Measurements from ENCODE around the gene NT5C.

NT5C gene

DNA sequence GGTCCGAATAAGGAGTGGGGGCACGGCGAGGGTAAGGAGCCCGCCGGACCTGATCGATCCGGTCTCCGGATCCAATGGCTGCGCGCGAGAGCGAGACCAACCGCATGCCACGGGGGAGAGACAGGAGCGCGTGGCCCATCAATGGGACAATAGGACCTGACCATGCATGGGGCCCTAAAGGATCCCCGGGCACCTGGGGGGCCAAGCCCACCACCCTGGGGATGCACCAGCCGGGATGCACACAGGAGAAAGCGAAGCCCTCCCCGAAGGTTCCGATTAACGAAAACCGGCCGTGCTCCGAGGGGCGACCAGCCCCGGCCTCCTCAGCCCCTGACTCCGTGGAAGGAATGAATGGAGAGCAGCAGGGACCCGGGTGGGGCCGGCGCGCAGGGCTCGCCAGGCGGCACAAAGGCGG is 22.2 kb upstream of the NT5C start (continued):
- TF ChIP-seq, protein P1, sequence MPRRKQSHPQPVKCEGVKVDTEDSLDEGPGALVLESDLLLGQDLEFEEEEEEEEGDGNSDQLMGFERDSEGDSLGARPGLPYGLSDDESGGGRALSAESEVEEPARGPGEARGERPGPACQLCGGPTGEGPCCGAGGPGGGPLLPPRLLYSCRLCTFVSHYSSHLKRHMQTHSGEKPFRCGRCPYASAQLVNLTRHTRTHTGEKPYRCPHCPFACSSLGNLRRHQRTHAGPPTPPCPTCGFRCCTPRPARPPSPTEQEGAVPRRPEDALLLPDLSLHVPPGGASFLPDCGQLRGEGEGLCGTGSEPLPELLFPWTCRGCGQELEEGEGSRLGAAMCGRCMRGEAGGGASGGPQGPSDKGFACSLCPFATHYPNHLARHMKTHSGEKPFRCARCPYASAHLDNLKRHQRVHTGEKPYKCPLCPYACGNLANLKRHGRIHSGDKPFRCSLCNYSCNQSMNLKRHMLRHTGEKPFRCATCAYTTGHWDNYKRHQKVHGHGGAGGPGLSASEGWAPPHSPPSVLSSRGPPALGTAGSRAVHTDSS (tag by site-specific recombination; IDR thresholded peaks at IDR 0.05), result no peak
- TF ChIP-seq ZNF184 (tag by site-specific recombination; IDR thresholded peaks at IDR 0.05) (no peak), ZBTB7A (tag by site-specific recombination; IDR thresholded peaks at IDR 0.05; ENCODE audit: low read depth) (peak; percentile 85), ZNF394 (tag by site-specific recombination; IDR thresholded peaks at IDR 0.05; ENCODE audit: borderline replicate concordance) (no peak), ZBTB48 (tag by site-specific recombination; IDR thresholded peaks at IDR 0.05) (peak; percentile 52), ZNF223 (tag by site-specific recombination; IDR thresholded peaks at IDR 0.05) (no peak), GLIS1 (tag by site-specific recombination; IDR thresholded peaks at IDR 0.05) (peak; percentile 44; the same call in 1 of the 2 replicates), SP7 (tag by site-specific recombination; IDR thresholded peaks at IDR 0.05) (no peak), ZNF585B (tag by site-specific recombination; IDR thresholded peaks at IDR 0.05) (no peak), ZEB2 (tag by site-specific recombination; IDR thresholded peaks at IDR 0.05) (peak; percentile 36; the same call in 1 of the 2 replicates)
- TF ChIP-seq, protein P2, sequence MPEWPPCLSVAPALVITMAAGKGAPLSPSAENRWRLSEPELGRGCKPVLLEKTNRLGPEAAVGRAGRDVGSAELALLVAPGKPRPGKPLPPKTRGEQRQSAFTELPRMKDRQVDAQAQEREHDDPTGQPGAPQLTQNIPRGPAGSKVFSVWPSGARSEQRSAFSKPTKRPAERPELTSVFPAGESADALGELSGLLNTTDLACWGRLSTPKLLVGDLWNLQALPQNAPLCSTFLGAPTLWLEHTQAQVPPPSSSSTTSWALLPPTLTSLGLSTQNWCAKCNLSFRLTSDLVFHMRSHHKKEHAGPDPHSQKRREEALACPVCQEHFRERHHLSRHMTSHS (tag by site-specific recombination; IDR thresholded peaks at IDR 0.05), result no peak

DNA sequence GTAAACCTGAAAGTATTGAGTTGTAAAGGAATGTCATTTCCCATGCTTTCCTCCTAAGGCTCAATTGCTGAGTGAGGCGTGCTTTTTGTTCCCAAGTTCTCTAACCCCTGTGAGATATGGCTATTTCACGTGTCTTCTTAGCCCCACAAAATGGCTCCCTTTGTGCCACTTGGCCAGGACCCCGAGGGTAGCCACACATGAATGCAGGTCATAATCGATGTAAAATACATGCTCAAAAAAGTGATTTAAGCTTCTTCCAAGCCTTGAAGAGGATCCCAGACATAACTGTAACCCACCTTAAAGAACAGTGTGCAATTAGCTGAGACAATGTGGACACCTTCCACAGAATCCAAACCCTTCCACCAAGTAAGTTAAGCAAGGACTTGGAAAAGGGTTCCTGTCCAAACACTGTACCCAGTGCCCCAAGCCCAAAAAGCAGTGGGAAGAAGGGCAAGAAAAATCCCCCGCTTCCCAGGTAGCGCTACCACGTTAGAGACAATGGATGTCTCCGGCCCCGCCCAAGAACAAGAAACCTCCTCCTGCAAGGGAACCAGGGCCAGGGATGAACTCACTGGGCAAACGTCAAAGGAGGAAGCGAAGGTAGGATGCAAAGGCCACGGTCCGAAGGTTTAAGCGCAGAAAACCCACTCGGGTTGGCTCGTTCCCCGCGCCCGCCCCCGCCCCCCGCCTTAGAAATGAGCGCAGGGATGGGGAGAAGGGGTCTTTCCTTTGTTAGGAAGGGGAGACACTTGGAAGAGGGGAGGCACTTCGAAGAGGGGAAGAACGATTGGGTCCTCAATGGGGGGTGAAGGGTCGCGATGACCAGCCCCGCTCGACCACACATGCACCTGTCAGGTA is 21.6 kb upstream of the NT5C start:
- no peaks in the 10 kb centered on the region for H3K9me3 ChIP-seq (ENCODE audit: control insufficient read depth, insufficient read depth, low read depth, low read length)
- peaks cover 9% of the 10 kb centered on the region; the same call in 1 of the 2 replicates for H3K4me1 ChIP-seq (ENCODE audit: control insufficient read depth, insufficient read depth, low read length)
- peaks cover 13 to 18% of the 10 kb centered on the region in 2 experiments; a peak in 2 of 3 replicates for H3K36me3 ChIP-seq (ENCODE audit: control insufficient read depth in 2 of 2, insufficient read depth in 1 of 2, low read length in 2 of 2)
- peak overlapping the region; percentile 92 for H3K27ac ChIP-seq (ENCODE audit: extremely low read depth, low read depth, low read length)
- POLR2A ChIA-PET, result interaction anchor here (0.6 to 0.9 kb wide), 3 partner anchors 38 to 161 kb away, joined by 3 to 7 read pairs (median 7); no protein-coding TSS in a partner anchor
- peak overlapping the region; percentile 90 for H3K4me3 ChIP-seq (ENCODE audit: low read depth, low read length)
- CTCF ChIA-PET, result interaction anchor here (0.7 to 1.1 kb wide), 2 partner anchors 22 to 191 kb away, joined by 3 to 4 read pairs; no protein-coding TSS in a partner anchor
- TF ChIP-seq, protein P3, sequence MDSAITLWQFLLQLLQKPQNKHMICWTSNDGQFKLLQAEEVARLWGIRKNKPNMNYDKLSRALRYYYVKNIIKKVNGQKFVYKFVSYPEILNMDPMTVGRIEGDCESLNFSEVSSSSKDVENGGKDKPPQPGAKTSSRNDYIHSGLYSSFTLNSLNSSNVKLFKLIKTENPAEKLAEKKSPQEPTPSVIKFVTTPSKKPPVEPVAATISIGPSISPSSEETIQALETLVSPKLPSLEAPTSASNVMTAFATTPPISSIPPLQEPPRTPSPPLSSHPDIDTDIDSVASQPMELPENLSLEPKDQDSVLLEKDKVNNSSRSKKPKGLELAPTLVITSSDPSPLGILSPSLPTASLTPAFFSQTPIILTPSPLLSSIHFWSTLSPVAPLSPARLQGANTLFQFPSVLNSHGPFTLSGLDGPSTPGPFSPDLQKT (IDR thresholded peaks at IDR 0.05; ENCODE audit: borderline replicate concordance, low read depth, low read length), result no peak
- TF ChIP-seq, protein P4, sequence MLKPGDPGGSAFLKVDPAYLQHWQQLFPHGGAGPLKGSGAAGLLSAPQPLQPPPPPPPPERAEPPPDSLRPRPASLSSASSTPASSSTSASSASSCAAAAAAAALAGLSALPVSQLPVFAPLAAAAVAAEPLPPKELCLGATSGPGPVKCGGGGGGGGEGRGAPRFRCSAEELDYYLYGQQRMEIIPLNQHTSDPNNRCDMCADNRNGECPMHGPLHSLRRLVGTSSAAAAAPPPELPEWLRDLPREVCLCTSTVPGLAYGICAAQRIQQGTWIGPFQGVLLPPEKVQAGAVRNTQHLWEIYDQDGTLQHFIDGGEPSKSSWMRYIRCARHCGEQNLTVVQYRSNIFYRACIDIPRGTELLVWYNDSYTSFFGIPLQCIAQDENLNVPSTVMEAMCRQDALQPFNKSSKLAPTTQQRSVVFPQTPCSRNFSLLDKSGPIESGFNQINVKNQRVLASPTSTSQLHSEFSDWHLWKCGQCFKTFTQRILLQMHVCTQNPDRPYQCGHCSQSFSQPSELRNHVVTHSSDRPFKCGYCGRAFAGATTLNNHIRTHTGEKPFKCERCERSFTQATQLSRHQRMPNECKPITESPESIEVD (tag by site-specific recombination; IDR thresholded peaks at IDR 0.05), result no peak
- TF ChIP-seq KLF7 (tag by site-specific recombination; IDR thresholded peaks at IDR 0.05; ENCODE audit: borderline replicate concordance) (0 out of 2 replicates have a peak, but pooled peaks have one; percentile 27), ZBTB20 (tag by site-specific recombination; IDR thresholded peaks at IDR 0.05) (peak; percentile 56), ZNF624 (tag by site-specific recombination; IDR thresholded peaks at IDR 0.05) (no peak), ZBTB17 (tag by site-specific recombination; IDR thresholded peaks at IDR 0.05) (peak; percentile 85), BCL11A (tag by site-specific recombination; IDR thresholded peaks at IDR 0.05; ENCODE audit: low read depth) (peak; percentile 68; the same call in 1 of the 2 replicates), ZBTB48 (tag by site-specific recombination; IDR thresholded peaks at IDR 0.05) (peak; percentile 41; the same call in 1 of the 2 replicates), ZNF335 (tag by site-specific recombination; conservative IDR thresholded peaks at IDR 0.05) (peak; percentile 84), ZNF394 (tag by site-specific recombination; IDR thresholded peaks at IDR 0.05; ENCODE audit: borderline replicate concordance) (no peak), ZXDB (tag by site-specific recombination; IDR thresholded peaks at IDR 0.05) (no peak), ZNF561 (tag by site-specific recombination; IDR thresholded peaks at IDR 0.05; ENCODE audit: borderline replicate concordance) (0 out of 2 replicates have a peak, but pooled peaks have one; percentile 24), SP2 (tag by site-specific recombination; IDR thresholded peaks at IDR 0.05) (peak; percentile 46)
- TF ChIP-seq, protein P5, sequence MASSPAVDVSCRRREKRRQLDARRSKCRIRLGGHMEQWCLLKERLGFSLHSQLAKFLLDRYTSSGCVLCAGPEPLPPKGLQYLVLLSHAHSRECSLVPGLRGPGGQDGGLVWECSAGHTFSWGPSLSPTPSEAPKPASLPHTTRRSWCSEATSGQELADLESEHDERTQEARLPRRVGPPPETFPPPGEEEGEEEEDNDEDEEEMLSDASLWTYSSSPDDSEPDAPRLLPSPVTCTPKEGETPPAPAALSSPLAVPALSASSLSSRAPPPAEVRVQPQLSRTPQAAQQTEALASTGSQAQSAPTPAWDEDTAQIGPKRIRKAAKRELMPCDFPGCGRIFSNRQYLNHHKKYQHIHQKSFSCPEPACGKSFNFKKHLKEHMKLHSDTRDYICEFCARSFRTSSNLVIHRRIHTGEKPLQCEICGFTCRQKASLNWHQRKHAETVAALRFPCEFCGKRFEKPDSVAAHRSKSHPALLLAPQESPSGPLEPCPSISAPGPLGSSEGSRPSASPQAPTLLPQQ (tag by site-specific recombination; IDR thresholded peaks at IDR 0.05), result no peak
- TF ChIP-seq, protein P6, sequence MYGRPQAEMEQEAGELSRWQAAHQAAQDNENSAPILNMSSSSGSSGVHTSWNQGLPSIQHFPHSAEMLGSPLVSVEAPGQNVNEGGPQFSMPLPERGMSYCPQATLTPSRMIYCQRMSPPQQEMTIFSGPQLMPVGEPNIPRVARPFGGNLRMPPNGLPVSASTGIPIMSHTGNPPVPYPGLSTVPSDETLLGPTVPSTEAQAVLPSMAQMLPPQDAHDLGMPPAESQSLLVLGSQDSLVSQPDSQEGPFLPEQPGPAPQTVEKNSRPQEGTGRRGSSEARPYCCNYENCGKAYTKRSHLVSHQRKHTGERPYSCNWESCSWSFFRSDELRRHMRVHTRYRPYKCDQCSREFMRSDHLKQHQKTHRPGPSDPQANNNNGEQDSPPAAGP (tag by site-specific recombination; IDR thresholded peaks at IDR 0.05), result 0 out of 2 replicates have a peak, but pooled peaks have one; percentile 14
- TF ChIP-seq, protein P7, sequence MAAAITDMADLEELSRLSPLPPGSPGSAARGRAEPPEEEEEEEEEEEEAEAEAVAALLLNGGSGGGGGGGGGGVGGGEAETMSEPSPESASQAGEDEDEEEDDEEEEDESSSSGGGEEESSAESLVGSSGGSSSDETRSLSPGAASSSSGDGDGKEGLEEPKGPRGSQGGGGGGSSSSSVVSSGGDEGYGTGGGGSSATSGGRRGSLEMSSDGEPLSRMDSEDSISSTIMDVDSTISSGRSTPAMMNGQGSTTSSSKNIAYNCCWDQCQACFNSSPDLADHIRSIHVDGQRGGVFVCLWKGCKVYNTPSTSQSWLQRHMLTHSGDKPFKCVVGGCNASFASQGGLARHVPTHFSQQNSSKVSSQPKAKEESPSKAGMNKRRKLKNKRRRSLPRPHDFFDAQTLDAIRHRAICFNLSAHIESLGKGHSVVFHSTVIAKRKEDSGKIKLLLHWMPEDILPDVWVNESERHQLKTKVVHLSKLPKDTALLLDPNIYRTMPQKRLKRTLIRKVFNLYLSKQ (tag by site-specific recombination; IDR thresholded peaks at IDR 0.05; ENCODE audit: borderline replicate concordance), result no peak

Data from HEK293 (cell line).